WI38 (cell line): ENCODE measurements around the gene OOSP2.
"Not testable (repeated sequence)": the region's sequence is repeated elsewhere in the genome, so short reads cannot be mapped to it uniquely, and the experiment has no call there.

Source experiments
- H3K4me3 ChIP-seq: 2 replicates; pipeline ENCODE4 v1.5.1; 2011; ENCODE audit warnings: low read depth, mild to moderate bottlenecking, control low read depth, low read length
- TF ChIP-seq, protein P1 (sequence below): IDR thresholded peaks from 2 replicates; pipeline ENCODE4 v1.5.1; 2012; ENCODE audit warnings: low read depth, mild to moderate bottlenecking, control low read depth, low read length

Gene OOSP2

DNA sequence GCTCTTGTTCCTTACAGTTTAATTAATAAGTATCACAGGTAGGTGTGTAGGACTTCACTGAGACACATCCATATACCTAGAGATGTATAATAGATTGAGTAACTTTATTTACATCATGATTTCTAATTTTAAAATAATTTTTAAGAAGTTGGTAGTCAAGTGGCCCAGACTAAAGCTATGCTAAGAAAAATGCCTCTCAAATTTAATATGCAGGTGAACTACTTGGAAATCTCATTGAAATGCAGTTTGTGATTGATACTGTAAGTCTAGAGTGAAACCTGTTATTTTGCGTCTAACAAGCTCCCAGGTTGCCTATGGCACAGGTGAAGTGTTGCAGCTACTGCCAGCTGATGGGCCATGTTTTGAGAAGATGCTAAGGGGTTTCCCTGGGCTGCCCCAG is 23.3 kb upstream of the OOSP2 start, which contains the start of gene OOSP4B:
Gene OOSP4B, plus strand, starts transcription at position 301 of the 400 bp plus-strand sequence.
- TF ChIP-seq, protein P1, sequence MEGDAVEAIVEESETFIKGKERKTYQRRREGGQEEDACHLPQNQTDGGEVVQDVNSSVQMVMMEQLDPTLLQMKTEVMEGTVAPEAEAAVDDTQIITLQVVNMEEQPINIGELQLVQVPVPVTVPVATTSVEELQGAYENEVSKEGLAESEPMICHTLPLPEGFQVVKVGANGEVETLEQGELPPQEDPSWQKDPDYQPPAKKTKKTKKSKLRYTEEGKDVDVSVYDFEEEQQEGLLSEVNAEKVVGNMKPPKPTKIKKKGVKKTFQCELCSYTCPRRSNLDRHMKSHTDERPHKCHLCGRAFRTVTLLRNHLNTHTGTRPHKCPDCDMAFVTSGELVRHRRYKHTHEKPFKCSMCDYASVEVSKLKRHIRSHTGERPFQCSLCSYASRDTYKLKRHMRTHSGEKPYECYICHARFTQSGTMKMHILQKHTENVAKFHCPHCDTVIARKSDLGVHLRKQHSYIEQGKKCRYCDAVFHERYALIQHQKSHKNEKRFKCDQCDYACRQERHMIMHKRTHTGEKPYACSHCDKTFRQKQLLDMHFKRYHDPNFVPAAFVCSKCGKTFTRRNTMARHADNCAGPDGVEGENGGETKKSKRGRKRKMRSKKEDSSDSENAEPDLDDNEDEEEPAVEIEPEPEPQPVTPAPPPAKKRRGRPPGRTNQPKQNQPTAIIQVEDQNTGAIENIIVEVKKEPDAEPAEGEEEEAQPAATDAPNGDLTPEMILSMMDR, result no peak
- H3K4me3 ChIP-seq, result no peak within 1 kb of the TSS

DNA sequence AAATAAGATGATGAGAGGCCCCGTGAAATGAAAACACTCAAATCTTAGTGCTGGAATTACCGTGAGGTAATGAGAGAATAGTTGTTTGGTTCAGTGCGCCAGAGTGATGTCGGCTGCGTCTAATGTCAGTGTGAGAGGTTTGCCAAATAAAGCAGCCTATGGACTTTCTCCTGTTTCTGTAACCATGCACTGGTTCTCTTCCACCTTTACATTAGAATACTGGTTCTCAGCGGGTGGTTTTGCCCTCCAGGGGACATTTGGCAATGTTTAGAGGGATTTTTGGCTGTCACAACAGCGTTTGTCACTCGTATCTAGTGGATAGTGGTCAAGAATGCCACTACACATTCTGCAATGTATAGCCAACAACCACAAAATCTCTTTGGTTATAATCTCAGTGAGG is 22.2 kb upstream of the OOSP2 start:
- TF ChIP-seq, protein P1, result no peak
- no peak overlapping the region for H3K4me3 ChIP-seq

DNA sequence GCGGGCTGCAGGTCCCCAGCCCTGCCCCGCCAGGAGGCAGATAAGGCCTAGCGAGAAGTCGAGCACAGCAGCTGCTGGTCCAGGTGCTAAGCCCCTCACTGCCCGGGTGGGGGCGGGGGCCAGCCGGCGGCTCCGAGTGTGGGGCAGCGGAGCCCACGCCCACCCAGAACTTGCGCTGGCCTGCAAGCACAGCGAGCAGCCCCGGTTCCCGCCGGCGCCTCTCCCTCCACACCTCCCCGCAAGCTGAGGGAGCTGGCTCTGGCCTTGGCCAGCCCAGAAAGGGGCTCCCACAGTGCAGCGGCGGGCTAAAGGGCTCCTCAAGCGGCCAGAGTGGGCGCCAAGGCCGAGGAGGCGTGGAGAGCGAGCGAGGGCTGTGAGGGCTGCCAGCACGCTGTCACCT is 19.8 kb upstream of the OOSP2 start:
- not testable (repeated sequence) for H3K4me3 ChIP-seq

DNA sequence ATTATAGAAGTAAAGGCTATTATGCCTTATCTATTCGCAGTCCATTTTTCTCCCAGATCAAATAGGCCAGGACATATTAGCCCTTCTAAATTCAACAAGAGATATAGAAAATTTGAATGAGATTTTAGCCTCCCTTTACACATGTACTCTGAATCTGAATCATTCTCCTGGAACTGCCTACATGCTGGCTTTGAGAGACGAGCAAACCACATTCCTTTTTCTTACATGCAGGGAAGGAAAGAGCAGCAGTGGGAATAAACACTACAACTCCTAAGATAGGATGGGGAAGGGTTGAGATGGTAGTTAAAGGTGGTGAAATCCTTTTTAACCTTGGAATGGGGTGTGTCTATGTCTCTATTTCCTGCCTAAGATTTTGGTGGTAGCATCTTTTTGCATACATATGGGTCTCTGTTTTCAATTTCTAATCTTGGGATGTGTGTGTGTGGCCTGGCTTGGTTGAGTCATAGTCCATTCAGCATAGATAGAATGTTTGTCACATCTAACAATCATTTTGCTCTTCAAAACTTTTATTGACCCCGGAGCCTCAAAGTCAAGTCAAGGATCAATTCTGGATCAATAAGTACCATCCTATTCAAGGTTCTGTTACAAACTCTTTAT is 11.1 kb upstream of the OOSP2 start:
- no peak overlapping the region for H3K4me3 ChIP-seq
- TF ChIP-seq, protein P1, result no peak

DNA sequence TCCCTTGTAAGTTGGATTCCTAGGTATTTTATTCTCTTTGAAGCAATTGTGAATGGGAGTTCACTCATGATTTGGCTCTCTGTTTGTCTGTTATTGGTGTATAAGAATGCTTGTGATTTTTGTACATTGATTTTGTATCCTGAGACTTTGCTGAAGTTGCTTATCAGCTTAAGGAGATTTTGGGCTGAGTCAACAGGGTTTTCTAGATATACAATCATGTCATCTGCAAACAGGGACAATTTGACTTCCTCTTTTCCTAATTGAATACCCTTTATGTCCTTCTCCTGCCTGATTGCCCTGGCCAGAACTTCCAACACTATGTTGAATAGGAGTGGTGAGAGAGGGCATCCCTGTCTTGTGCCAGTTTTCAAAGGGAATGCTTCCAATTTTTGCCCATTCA is 10.2 kb downstream of the OOSP2 start:
- not testable (repeated sequence) for H3K4me3 ChIP-seq

DNA sequence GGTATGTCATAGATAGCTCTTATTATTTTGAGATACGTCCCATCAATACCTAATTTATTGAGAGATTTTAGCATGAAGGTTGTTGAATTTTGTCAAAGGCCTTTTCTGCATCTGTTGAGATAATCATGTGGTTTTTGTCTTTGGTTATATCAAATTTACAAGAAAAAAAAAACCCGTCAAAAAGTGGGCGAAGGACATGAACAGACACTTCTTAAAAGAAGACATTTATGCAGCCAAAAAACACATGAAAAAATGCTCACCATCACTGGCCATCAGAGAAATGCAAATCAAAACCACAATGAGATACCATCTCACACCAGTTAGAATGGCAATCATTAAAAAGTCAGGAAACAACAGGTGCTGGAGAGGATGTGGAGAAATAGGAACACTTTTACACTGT is 10.6 kb downstream of the OOSP2 start:
- not testable (repeated sequence) for H3K4me3 ChIP-seq

DNA sequence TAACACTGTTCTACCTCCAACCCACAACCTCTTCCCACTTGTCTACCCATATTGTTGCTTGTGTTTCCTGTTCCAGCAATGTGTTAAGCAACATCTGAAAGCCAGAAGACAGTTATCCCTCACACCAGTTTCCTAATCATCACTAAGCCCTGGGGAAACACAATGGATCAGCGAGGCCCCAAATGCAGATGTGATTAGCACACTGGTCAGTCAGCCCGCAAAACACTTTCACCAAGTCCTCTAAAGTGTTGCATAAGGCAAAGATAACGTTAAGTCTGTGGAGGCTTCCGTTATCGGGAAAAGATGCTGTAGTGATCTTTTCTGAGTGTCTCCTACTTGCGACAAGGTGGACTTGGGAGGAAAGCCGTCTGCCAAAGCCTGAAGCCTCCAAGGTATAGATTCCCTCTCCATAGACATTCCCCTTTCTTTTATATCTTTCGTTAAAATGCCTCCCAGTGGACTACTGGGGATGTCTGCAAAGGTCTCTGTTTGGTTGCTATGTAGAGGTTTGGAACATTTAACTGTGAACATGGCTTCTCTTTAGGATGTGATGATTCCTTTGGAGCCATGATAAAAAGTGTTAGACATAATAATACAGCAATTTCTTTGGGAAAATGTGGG is 16.2 kb downstream of the OOSP2 start, which contains the start of gene MS4A3:
Gene MS4A3, plus strand, starts transcription at position 317 of the 621 bp plus-strand sequence. CDS start 4,496 bp downstream, outside the sequence.
- H3K4me3 ChIP-seq, result no peak within 1 kb of the TSS
- TF ChIP-seq, protein P1, result no peak

DNA sequence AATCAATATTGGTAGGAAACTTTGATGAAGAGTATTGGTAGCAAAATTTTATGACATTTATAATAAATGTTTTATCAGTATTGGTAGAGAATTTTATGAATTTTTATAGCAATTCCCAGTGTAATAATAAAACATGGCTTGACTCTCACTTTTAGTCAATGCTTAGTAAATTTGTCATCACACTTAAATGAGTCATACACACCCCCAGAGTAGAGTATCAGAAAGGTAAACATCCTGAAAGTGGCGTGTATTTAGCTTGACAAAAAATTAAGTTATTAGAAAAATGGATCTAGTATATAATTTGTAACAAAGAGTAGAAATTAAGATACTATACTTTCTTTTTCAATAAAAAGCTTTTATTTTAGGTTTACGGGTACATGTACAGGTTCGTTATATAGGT is 18.8 kb downstream of the OOSP2 start:
- H3K4me3 ChIP-seq, result no peak overlapping the region
- TF ChIP-seq, protein P1, result no peak
